ENCODE data around the gene NADSYN1.
"Not testable (repeated sequence)": the region's sequence is repeated elsewhere in the genome, so short reads cannot be mapped to it uniquely, and the experiment has no call there.

The NADSYN1 gene

DNA sequence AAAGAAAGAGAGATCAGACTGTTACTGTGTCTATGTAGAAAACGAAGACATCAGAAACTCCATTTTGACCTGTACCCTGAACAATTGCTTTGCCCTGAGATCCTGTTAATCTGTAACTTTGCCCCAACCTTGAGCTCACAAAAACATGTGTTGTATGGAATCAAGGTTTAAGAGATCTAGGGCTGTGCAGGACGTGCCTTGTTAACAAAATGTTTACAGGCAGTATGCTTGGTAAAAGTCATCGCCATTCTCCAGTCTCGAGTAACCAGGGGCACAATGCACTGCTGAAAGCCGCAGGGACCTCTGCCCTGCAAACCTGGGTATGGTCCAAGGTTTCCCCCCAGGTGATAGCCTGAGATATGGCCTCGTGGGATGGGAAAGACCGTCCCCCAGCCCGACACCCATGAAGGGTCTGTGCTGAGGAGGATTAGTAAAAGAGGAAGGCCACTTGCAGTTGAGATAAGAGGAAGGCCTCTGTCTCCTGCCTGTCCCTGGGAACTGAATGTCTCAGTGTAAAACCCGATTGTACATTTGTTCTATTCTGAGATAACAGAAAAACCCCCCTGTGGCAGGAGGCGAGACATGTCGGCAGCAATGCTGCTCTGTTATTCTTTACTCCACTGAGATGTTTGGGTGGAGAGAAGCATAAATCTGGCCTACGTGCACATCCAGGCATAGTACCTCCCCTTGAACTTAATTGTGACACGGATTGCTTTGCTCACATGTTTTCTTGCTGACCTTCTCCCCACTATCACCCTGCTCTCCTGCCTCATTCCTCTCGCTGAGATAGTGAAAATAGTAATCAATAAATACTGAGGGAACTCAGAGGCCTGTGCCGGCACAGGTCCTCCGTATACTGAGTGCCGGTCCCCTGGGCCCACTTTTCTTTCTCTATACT is 82.0 kb downstream of the NADSYN1 start:
- H3K27ac Mint-ChIP-seq; H3K36me3 Mint-ChIP-seq; H3K9me3 Mint-ChIP-seq; H3K4me3 Mint-ChIP-seq; DNase-seq (ENCODE audit: low spot score in 2 of 2); H3K4me1 Mint-ChIP-seq; ATAC-seq (ENCODE audit: low read depth): not testable (repeated sequence)
- H3K27me3 Mint-ChIP-seq: peaks cover 14% of the 10 kb centered on the region

DNA sequence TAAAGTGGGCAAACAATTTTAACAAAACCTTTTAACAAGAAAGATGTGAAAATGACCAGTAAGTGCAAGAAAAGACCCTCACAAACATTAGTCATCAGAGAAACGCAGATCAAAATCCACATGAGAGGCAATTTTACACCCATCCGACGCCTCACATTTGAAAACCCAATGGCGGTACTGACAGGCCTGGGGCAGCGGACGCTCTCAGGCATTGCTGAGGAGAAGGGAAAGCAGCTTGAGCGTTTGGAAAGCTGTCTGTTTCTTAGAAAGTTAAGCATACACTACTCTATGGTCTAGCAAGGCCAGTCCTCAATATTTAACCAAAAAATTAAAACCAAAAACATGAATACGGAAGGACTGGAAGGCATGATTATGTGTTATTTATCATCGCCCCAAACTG is 82.8 kb downstream of the NADSYN1 start:
- DNase-seq (ENCODE audit: low spot score in 2 of 2): no peak
- no peak overlapping the region for H3K4me3 Mint-ChIP-seq
- peaks cover 7% of the 10 kb centered on the region for H3K36me3 Mint-ChIP-seq
- no peak for ATAC-seq (ENCODE audit: low read depth)
- peaks cover 16% of the 10 kb centered on the region for H3K27me3 Mint-ChIP-seq
- H3K9me3 Mint-ChIP-seq: peaks cover 2% of the 10 kb centered on the region
- no peak overlapping the region for H3K27ac Mint-ChIP-seq
- H3K4me1 Mint-ChIP-seq: no peaks in the 10 kb centered on the region

DNA sequence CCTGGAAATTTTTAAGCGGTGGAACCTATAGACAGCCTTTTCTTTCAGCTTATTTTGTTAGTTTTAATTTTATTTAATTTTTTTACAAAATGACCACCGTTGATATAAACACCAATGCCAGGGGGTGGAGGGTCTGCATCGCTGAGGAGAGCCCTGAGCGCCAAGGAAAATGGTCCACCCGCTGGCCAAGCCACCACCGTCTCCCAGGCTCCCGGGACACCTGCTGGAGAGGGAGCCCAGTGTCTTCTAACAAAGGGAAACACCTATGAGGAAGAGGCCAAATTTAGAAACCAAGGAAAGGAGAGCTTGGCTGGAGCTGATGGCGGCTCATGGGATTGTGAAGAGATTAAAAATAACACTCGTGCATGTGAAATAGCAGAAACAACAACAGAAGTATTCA is 84.5 kb downstream of the NADSYN1 start:
- peaks cover 9% of the 10 kb centered on the region for H3K9me3 Mint-ChIP-seq
- H3K4me3 Mint-ChIP-seq: no peak overlapping the region
- no peak overlapping the region for H3K27ac Mint-ChIP-seq
- ATAC-seq (ENCODE audit: low read depth) (no peak), DNase-seq (ENCODE audit: low spot score in 2 of 2) (no peak)
- no peaks in the 10 kb centered on the region for H3K4me1 Mint-ChIP-seq
- H3K36me3 Mint-ChIP-seq: peaks cover 8% of the 10 kb centered on the region
- H3K27me3 Mint-ChIP-seq: peaks cover 21% of the 10 kb centered on the region

DNA sequence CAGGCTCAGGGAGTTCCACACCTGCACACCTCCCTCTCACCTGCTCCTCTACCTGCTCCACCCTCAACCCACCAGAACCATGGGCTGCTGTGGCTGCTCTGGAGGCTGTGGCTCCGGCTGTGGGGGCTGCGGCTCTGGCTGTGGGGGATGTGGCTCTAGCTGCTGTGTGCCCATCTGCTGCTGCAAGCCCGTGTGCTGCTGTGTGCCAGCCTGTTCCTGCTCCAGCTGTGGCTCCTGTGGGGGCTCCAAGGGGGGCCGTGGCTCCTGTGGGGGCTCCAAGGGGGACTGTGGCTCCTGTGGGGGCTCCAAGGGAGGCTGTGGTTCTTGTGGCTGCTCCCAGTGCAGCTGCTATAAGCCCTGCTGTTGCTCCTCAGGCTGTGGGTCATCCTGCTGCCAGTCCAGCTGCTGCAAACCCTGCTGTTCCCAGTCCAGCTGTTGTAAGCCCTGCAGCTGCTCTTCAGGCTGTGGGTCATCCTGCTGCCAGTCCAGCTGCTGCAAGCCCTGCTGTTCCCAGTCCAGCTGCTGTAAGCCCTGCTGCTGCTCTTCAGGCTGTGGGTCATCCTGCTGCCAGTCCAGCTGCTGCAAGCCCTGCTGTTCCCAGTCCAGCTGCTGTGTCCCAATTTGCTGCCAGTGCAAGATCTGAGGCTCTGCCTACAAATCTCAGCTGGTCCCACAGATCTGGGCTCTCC is 85.1 kb downstream of the NADSYN1 start, which contains the start of gene KRTAP5-8:
Gene KRTAP5-8, plus strand, starts transcription at position 49 of the 689 bp plus-strand sequence. Its CDS starts 31 bp downstream, at position 80.
- ATAC-seq (ENCODE audit: low read depth); DNase-seq (ENCODE audit: low spot score in 2 of 2); H3K36me3 Mint-ChIP-seq; H3K9me3 Mint-ChIP-seq; H3K27ac Mint-ChIP-seq; H3K4me3 Mint-ChIP-seq; H3K4me1 Mint-ChIP-seq: not testable (repeated sequence)
- H3K27me3 Mint-ChIP-seq: peaks cover 24% of the 10 kb centered on the region

DNA sequence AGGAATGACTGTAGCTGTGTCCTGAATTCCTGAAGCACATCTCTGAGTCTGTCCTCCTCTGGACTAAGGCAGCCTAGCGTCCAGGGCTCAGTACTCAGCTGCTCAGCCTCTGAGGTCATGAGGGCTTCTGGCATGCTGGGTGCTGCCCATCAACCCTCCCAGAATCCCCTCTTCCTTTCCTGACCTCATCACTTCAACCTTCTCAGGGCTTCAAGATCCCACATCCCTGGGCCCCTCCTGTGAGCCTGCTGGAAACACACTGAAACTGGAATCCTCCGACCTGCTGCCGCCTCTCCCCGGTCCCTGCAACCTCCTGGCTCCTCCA is 85.6 kb downstream of the NADSYN1 start:
- H3K9me3 Mint-ChIP-seq: peaks cover 9% of the 10 kb centered on the region

DNA sequence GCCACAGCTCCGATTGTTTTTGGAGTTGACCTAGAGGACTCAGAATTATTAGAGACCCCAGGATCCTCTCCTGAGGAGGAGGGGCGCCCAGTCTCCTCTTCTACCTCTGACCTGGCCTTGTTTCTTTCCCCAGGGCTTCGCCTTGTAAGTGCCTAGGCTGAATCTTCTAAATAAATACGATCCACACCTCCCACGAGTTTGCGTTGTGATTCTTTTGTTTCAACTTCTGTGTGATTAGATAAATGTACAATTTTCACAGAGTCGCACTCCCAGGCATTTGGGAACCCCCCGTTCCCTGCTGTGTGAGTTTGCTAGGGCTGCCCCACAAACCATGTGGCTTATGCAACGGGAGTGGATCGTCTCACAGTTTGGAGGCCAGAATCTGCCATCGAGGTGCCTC is 86.0 kb downstream of the NADSYN1 start:
- Mint-ChIP-seq H3K9me3 (peaks cover 9% of the 10 kb centered on the region), H3K27ac (no peak overlapping the region), H3K27me3 (peaks cover 25% of the 10 kb centered on the region), H3K4me3 (no peak overlapping the region), H3K4me1 (peaks cover 9% of the 10 kb centered on the region), H3K36me3 (peaks cover 8% of the 10 kb centered on the region)
- no peak for ATAC-seq (ENCODE audit: low read depth)
- DNase-seq (ENCODE audit: low spot score in 2 of 2): no peak

More for the DNA sequence above, 85.6 kb downstream of the NADSYN1 start:
- DNase-seq (ENCODE audit: low spot score in 2 of 2) (no peak), ATAC-seq (ENCODE audit: low read depth) (no peak)
- H3K36me3 Mint-ChIP-seq: peaks cover 8% of the 10 kb centered on the region
- H3K27ac Mint-ChIP-seq: no peak overlapping the region
- no peak overlapping the region for H3K4me3 Mint-ChIP-seq
- H3K4me1 Mint-ChIP-seq: peaks cover 6% of the 10 kb centered on the region
- peaks cover 25% of the 10 kb centered on the region for H3K27me3 Mint-ChIP-seq

DNA sequence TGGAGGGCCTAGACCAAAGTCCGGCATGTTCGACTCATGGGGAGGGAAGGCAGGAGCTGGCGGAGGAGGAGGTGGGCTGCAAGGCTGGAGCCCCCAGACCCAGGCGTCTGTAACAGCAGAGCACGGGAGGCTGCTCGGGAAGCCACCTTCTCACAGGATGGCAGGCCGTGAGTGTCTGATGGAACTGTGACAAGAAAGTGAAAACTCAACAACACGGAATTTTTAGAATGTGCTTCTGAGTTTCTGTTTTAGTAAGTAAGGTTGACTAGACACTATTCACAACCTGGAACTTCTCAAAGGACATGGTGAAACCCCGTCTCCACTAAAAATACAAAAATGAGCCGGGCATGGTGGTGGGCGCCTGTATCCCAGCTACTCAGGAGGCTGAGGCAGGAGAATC is 87.0 kb downstream of the NADSYN1 start:
- not testable (repeated sequence) for H3K27ac Mint-ChIP-seq; H3K9me3 Mint-ChIP-seq; H3K36me3 Mint-ChIP-seq; ATAC-seq (ENCODE audit: low read depth); H3K4me3 Mint-ChIP-seq; DNase-seq (ENCODE audit: low spot score in 2 of 2)
- Mint-ChIP-seq H3K27me3 (peaks cover 25% of the 10 kb centered on the region), H3K4me1 (peaks cover 11% of the 10 kb centered on the region)

DNA sequence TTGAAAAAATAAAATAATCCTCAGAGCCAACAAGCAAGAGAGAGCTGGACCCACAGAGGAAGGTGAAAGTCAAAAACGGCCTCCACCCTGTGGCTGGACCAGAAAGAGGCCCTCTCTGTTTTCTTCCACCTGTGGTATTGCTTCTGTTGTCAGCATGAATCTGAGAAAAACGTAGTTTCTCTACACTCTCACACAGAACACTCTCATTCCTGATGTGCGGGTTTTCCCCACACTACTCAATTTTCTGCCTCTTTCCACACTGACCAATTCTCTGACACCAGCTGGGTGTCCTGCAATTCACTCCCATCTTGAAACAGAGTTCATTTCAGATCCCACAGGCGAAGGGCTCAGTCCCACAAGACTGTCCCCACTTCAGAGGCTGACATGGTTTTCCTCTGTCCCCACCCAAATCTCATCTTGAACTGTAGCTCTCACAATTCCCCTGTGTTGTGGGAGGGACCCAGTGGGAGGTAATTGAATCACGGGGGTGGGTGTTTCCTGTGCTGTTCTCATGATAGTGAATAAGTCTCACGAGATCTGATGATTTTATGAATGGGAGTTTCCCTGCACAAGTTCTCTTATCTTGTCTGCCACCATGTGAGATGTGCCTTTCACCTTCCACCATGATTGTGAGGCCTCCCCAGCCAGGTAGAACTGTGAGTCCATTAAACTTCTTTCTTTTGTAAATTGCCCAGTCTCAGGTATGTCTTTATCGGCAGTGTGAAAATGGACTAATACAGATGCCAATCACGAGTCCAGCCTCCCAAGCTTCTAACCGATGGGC is 87.7 kb downstream of the NADSYN1 start:
- not testable (repeated sequence) for ATAC-seq (ENCODE audit: low read depth); H3K27ac Mint-ChIP-seq

DNA sequence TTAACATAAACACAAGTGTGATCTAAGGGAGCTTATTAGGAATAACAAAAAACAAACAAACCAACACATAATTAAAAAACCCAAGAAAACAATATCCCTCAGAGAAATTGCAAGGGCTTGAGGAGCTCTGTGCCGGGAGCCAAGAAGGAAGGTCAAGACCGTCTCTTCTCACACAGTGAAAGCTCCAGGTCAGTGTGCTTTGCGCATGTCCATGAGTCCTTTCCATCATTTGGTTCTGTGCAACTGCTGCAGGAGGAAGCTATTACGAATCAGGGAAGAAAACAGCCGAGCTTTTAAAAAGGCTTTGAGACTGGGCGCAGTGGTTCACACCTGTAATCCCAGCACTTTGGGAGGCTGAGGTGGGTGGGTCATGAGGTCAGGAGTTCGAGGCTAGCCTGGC is 89.4 kb downstream of the NADSYN1 start:
- no peak overlapping the region for H3K4me3 Mint-ChIP-seq
- H3K27me3 Mint-ChIP-seq: peaks cover 29% of the 10 kb centered on the region

More for the DNA sequence above, 87.7 kb downstream of the NADSYN1 start:
- Mint-ChIP-seq H3K4me1 (peaks cover 11% of the 10 kb centered on the region), H3K27me3 (peaks cover 25% of the 10 kb centered on the region)
- DNase-seq (ENCODE audit: low spot score in 2 of 2); H3K4me3 Mint-ChIP-seq; H3K9me3 Mint-ChIP-seq; H3K36me3 Mint-ChIP-seq: not testable (repeated sequence)

DNA sequence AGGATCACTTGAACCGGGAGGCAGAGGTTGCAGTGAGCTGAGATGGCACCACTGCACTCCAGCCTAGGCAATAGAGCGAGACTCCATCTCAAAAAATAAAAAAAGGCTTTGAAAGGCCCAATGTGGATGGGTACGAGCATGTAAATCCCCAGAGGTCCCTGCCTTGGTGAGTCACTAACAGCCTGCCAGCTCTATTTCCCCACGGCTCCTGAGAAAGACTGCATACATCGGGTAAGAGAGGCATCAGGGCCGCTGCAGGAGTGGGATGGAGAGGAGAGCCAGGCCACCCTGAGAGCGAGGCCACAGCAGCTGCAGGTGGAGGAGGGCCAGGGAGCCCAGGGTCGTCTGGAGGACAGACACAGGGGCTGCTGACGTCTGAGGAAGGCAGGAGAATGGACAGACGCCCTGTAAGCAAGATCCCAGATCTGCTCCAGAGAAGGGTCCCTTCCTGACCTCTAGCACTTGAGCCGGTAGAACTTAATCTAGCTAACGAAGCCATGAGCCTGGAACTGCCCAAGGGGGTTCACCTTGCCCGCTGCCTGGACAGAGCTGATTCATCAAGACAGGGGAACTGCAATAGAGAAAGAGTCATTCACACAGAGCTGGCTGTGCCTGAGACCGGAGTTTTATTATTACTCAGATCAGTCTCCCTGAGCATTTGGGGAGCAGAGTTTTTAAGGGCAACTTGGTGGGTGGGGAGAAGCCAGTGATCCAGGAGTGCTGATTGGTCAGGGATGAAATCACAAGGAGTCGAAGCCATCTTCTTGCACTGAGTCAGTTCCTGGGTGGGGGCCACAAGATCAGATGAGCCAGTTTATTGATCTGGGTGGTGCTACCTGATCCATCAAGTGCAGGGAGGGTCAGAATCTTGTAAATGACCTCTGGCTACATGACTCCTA is 90.1 kb downstream of the NADSYN1 start:
- ATAC-seq (ENCODE audit: low read depth): no peak
- peaks cover 11% of the 10 kb centered on the region for H3K4me1 Mint-ChIP-seq
- peaks cover 33% of the 10 kb centered on the region for H3K27me3 Mint-ChIP-seq
- peaks cover 15% of the 10 kb centered on the region for H3K9me3 Mint-ChIP-seq
- H3K27ac Mint-ChIP-seq: no peak overlapping the region
- no peak for DNase-seq (ENCODE audit: low spot score in 2 of 2)
- no peak overlapping the region for H3K4me3 Mint-ChIP-seq
- peaks cover 16% of the 10 kb centered on the region for H3K36me3 Mint-ChIP-seq

More for the DNA sequence above, 89.4 kb downstream of the NADSYN1 start:
- ATAC-seq (ENCODE audit: low read depth): no peak
- peaks cover 14% of the 10 kb centered on the region for H3K36me3 Mint-ChIP-seq
- peaks cover 11% of the 10 kb centered on the region for H3K4me1 Mint-ChIP-seq
- peaks cover 15% of the 10 kb centered on the region for H3K9me3 Mint-ChIP-seq
- H3K27ac Mint-ChIP-seq: no peak overlapping the region
- no peak for DNase-seq (ENCODE audit: low spot score in 2 of 2)

DNA sequence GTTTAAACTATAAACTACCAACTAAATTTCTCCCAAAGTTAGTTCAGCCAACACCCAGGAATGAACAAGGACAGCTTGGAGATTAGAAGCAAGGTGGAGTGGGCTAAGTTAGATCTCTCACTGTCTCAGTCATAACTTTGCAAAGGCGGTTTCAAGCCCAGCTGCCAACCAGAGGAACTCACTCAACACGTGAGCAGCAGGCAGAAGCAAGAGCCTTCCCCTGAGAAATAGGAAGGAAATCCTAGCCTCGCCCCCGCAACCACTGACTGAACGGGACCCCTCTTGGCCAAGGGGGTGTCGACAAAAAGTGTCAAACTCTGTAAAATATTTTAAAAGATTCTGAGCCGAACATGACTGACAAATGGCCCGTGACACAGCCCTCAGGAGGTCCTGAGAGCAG is 90.9 kb downstream of the NADSYN1 start:
- ATAC-seq (ENCODE audit: low read depth) (peak; percentile 34), DNase-seq (ENCODE audit: low spot score in 2 of 2) (no peak)
- Mint-ChIP-seq H3K27me3 (peaks cover 32% of the 10 kb centered on the region), H3K4me3 (no peak overlapping the region), H3K4me1 (peaks cover 11% of the 10 kb centered on the region), H3K36me3 (peaks cover 16% of the 10 kb centered on the region), H3K27ac (no peak overlapping the region), H3K9me3 (peaks cover 15% of the 10 kb centered on the region)

DNA sequence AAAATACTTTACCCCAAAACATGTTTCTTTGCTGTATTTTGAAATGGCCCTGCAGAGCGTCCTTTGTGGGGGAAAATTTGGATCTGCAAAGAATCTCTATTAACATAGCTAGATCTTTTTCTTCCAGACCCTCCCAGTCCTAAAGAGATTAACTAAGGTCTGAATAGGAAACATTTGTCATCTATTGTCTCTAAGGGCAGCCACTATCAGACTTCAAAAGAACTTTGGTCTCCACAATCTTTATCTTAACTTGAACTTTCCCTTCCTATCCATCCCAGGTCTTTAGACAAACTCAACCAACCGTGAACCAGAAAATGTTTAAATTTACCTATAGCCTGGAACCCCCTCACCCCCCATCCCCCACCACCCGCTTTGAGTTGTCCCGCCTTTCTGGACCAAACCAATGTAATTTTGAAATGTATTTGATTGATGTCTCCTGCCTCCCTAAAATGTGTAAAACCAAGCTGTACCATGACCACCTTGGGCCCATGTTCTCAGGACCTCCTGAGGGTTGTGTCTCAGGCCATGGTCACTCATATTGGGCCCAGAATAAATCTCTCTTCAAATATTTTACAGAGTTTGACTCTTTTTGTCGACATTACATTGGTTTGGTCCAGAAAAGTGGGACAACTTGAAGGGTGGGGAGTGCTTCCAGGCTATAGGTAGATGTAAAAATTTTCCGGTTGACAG is 91.7 kb downstream of the NADSYN1 start:
- Mint-ChIP-seq H3K27ac (no peak overlapping the region), H3K9me3 (peaks cover 15% of the 10 kb centered on the region), H3K36me3 (peaks cover 16% of the 10 kb centered on the region), H3K27me3 (peaks cover 31% of the 10 kb centered on the region), H3K4me1 (peaks cover 11% of the 10 kb centered on the region), H3K4me3 (no peak overlapping the region)
- ATAC-seq (ENCODE audit: low read depth) (no peak), DNase-seq (ENCODE audit: low spot score in 2 of 2) (no peak)

Data from memory B cell (primary cell).